Measurements from ENCODE around the gene BICD1.

The BICD1 gene

DNA sequence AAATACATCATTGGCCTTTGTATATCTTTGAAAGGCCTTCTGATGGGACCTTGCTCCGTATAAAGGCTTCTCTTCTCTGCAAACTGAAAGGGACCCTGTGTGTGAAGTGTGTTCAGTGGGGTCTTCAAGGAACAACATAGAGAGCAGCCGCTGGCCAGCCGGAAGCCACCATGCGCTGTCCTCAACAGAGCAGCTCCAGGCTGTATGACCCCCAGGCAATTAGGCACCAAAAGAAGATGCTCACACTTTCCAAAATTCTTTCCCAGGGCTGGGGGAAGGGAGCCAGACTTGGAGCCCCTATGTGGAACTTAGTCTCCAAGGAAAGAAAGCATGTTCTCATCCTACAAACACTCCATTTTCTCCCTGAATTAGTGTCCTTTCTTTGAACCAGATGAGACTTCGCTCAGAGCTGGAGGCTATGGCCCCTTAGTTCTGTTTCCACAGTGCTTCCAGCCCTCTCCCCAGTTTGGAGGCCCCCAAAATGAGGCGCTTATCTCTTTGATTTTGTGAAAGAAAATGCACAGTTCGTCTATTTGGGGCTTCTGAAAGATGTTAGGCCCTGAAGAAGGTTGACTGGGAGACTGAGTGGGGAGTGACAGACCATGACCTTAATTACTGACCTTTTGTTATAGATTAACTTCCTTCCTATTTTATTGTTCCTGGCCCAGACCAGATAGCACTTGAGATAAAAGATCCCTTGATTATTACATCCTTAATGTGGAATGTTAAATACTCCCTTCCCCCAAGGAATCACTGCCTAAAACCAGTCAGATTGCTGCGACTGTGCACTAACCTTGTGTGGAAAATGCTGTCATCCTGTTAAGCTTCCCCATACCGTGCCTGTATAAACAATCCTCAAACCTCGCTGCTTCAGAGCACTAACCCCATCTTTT, 164.4 kb downstream of the BICD1 start:
- Histone ChIP-seq H3K4me1 (ENCODE audit: insufficient read depth, low read length) (no peaks in the 10 kb centered on the region; the same call in 1 of the 2 replicates), H3K9me3 (ENCODE audit: insufficient read depth, low read length, severe bottlenecking) (no peaks in the 10 kb centered on the region), H3K4me3 (ENCODE audit: low read depth in 1 of 2, low read length in 2 of 2) (no peak overlapping the region), H3K36me3 (ENCODE audit: insufficient read depth, low read length) (no peaks in the 10 kb centered on the region), H3K27ac (ENCODE audit: low read length) (no peak overlapping the region), H3K9ac (ENCODE audit: low read depth, low read length) (no peak overlapping the region), H2AFZ (ENCODE audit: low read depth, low read length) (no peak overlapping the region), H3K27me3 (ENCODE audit: insufficient read depth, low read length, poor library complexity) (no peaks in the 10 kb centered on the region), H3K79me2 (ENCODE audit: insufficient read depth, low read length) (peaks cover 4% of the 10 kb centered on the region; the same call in 1 of the 2 replicates), H4K20me1 (ENCODE audit: insufficient read depth, low read length) (no peaks in the 10 kb centered on the region; the same call in 1 of the 2 replicates), H3K4me2 (ENCODE audit: insufficient read depth, low read length) (no peak overlapping the region)
- TF ChIP-seq, protein P1, sequence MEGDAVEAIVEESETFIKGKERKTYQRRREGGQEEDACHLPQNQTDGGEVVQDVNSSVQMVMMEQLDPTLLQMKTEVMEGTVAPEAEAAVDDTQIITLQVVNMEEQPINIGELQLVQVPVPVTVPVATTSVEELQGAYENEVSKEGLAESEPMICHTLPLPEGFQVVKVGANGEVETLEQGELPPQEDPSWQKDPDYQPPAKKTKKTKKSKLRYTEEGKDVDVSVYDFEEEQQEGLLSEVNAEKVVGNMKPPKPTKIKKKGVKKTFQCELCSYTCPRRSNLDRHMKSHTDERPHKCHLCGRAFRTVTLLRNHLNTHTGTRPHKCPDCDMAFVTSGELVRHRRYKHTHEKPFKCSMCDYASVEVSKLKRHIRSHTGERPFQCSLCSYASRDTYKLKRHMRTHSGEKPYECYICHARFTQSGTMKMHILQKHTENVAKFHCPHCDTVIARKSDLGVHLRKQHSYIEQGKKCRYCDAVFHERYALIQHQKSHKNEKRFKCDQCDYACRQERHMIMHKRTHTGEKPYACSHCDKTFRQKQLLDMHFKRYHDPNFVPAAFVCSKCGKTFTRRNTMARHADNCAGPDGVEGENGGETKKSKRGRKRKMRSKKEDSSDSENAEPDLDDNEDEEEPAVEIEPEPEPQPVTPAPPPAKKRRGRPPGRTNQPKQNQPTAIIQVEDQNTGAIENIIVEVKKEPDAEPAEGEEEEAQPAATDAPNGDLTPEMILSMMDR (IDR thresholded peaks at IDR 0.05; ENCODE audit: borderline replicate concordance, extremely low read depth, low read length, poor library complexity, severe bottlenecking): no peak
- TF ChIP-seq EZH2 (IDR thresholded peaks at IDR 0.05; ENCODE audit: borderline replicate concordance, low read depth, low read length, severe bottlenecking): no peak
- DNase-seq (no peak), ATAC-seq (ENCODE audit: insufficient read depth, low read depth) (no peak)

DNA sequence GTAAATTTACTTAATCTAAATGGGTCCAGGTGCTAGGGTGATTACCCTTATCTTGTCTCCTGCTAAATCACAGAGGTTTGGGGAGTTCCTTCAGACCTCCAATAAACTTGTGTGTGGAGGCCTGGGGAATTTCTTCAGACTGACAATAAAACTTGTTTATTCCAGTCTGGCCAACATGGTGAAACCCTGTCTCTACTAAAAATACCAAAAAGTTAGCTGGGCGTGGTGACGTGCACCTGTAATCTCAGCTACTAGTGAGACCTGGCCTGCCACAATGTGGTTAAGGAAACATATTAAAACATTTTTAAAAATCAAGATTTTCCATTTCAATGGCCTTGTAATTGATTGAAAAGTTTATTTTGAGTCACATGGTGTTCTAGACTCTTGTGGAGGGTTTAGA, 165.8 kb downstream of the BICD1 start:
- no peaks in the 10 kb centered on the region for H3K36me3 ChIP-seq (ENCODE audit: insufficient read depth, low read length)
- H3K9ac ChIP-seq (ENCODE audit: low read depth, low read length): no peak overlapping the region
- no peak overlapping the region for H3K27ac ChIP-seq (ENCODE audit: low read length)
- ATAC-seq (ENCODE audit: insufficient read depth, low read depth): no peak
- no peaks in the 10 kb centered on the region for H3K4me1 ChIP-seq (ENCODE audit: insufficient read depth, low read length)
- H3K4me2 ChIP-seq (ENCODE audit: insufficient read depth, low read length): no peak overlapping the region
- no peaks in the 10 kb centered on the region for H3K27me3 ChIP-seq (ENCODE audit: insufficient read depth, low read length, poor library complexity)
- TF ChIP-seq EZH2 (IDR thresholded peaks at IDR 0.05; ENCODE audit: borderline replicate concordance, low read depth, low read length, severe bottlenecking): no peak
- TF ChIP-seq, protein P1 (IDR thresholded peaks at IDR 0.05; ENCODE audit: borderline replicate concordance, extremely low read depth, low read length, poor library complexity, severe bottlenecking): no peak
- no peak for DNase-seq
- H3K4me3 ChIP-seq (ENCODE audit: low read depth in 1 of 2, low read length in 2 of 2): no peak overlapping the region
- no peak overlapping the region for H2AFZ ChIP-seq (ENCODE audit: low read depth, low read length)
- H3K9me3 ChIP-seq (ENCODE audit: insufficient read depth, low read length, severe bottlenecking): no peaks in the 10 kb centered on the region
- no peaks in the 10 kb centered on the region; the same call in 1 of the 2 replicates for H3K79me2 ChIP-seq (ENCODE audit: insufficient read depth, low read length)
- no peaks in the 10 kb centered on the region; the same call in 1 of the 2 replicates for H4K20me1 ChIP-seq (ENCODE audit: insufficient read depth, low read length)

DNA sequence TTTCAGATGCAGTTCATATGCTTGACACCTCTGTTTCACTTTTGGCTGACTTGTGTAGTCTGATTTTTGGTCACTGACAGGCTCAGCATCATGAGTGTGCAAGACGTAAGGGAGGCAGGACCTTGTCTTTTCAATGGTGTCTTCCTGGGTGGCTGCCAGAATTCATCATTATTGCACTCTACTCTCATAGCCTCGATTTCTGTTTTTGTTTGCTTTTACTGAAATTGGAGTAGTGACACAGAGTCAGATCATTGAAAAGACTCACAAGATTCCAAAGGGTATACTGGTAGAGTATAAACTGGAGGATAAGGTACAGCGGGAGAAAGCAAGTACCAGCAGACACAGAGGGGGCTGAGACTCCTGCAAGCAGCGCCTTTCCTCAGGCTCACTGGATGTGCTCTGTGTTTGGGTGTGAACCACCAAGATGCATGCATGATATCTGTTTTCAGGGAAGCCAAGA, 166.4 kb downstream of the BICD1 start:
- no peaks in the 10 kb centered on the region; the same call in 1 of the 2 replicates for H4K20me1 ChIP-seq (ENCODE audit: insufficient read depth, low read length)
- H3K9ac ChIP-seq (ENCODE audit: low read depth, low read length): no peak overlapping the region
- no peaks in the 10 kb centered on the region; the same call in 1 of the 2 replicates for H3K79me2 ChIP-seq (ENCODE audit: insufficient read depth, low read length)
- H3K4me1 ChIP-seq (ENCODE audit: insufficient read depth, low read length): no peaks in the 10 kb centered on the region
- H3K36me3 ChIP-seq (ENCODE audit: insufficient read depth, low read length): no peaks in the 10 kb centered on the region
- H3K4me3 ChIP-seq (ENCODE audit: low read depth in 1 of 2, low read length in 2 of 2): no peak overlapping the region
- no peak overlapping the region for H2AFZ ChIP-seq (ENCODE audit: low read depth, low read length)
- no peaks in the 10 kb centered on the region for H3K27me3 ChIP-seq (ENCODE audit: insufficient read depth, low read length, poor library complexity)
- no peak overlapping the region for H3K27ac ChIP-seq (ENCODE audit: low read length)
- no peaks in the 10 kb centered on the region for H3K9me3 ChIP-seq (ENCODE audit: insufficient read depth, low read length, severe bottlenecking)
- DNase-seq (no peak), ATAC-seq (ENCODE audit: insufficient read depth, low read depth) (no peak)
- TF ChIP-seq, protein P1 (IDR thresholded peaks at IDR 0.05; ENCODE audit: borderline replicate concordance, extremely low read depth, low read length, poor library complexity, severe bottlenecking): no peak
- no peak for TF ChIP-seq EZH2 (IDR thresholded peaks at IDR 0.05; ENCODE audit: borderline replicate concordance, low read depth, low read length, severe bottlenecking)
- no peak overlapping the region for H3K4me2 ChIP-seq (ENCODE audit: insufficient read depth, low read length)

Data from DND-41 (cell line).